IPS-15b (cell line): ENCODE data around the gene SIX1.

Source experiments
- H3K27me3 ChIP-seq: one replicate; pipeline ENCODE4 v1.6.1; 2013; ENCODE audit warnings: low read length; ENCODE audit not compliant: control insufficient read depth, insufficient read depth
- H3K36me3 ChIP-seq: one replicate; pipeline ENCODE4 v1.6.1; 2013; ENCODE audit warnings: low read length; ENCODE audit not compliant: control insufficient read depth, insufficient read depth
- H3K4me1 ChIP-seq: one replicate; pipeline ENCODE4 v1.6.1; 2013; ENCODE audit warnings: mild to moderate bottlenecking, low read length; ENCODE audit not compliant: control insufficient read depth, insufficient read depth
- H3K4me3 ChIP-seq: one replicate; pipeline ENCODE4 v1.5.1; 2013; ENCODE audit warnings: low read depth, low read length
- H3K9ac ChIP-seq: one replicate; pipeline ENCODE4 v1.6.1; 2013; ENCODE audit warnings: low read depth, mild to moderate bottlenecking, low read length
- H3K9me3 ChIP-seq: one replicate; pipeline ENCODE4 v1.6.1; 2013; ENCODE audit warnings: mild to moderate bottlenecking, low read length; ENCODE audit not compliant: control insufficient read depth, insufficient read depth

The SIX1 gene

DNA sequence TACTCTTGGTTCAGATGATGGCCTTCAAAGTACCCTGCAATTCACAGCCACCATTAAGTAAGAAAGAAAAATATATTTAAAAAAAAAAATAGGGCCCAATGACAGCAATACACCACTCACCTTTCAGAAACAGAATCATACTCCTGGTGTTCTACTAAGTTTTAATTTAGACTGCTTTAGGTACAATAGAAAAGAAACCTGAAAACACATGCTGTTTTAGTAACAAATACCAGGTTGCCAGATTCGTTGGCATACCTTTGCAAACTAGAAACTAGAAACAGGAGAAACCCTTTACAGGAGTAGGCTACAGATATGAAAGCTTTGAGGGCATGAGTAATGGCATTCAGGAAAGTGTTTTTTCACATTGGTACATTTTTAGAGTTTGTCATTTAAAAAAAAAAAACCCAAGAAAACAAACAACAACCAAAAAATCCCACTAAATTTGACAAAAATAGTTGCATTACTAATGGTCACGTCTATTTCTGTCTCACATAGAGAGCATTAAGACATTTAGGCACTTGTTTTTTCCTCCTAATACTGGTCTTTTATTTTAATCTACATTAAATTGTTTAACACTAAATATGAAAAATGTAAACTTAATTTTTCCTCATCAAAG lies 4.0 kb downstream of the SIX1 start:
- Histone ChIP-seq H3K4me1 (peaks cover 10% of the 10 kb centered on the region), H3K9ac (no peak overlapping the region), H3K27me3 (peaks cover 96% of the 10 kb centered on the region), H3K9me3 (no peaks in the 10 kb centered on the region), H3K4me3 (no peak overlapping the region), H3K36me3 (no peaks in the 10 kb centered on the region)

DNA sequence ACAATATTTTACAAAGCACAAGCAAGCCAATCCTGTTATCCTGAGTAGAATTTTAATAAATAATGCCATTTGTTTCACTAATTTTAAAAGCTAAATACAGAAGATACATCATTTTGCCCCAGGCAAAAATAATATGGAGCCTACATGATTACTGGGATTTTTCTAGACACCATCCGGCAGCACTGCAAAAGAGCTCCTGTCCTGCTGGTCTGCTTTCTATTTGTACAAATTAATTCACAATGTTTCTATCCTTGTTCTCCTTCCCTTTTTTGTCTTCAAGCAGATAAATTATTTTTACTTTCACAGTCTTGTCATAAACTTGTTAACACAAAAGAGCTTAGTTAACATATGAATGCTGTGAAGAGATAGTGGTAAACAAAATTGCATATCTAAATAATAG lies 4.6 kb downstream of the SIX1 start:
- H3K4me1 ChIP-seq, result peaks cover 9% of the 10 kb centered on the region
- no peak overlapping the region for H3K4me3 ChIP-seq
- H3K27me3 ChIP-seq, result peaks cover 96% of the 10 kb centered on the region
- no peak overlapping the region for H3K9ac ChIP-seq
- no peaks in the 10 kb centered on the region for H3K36me3 ChIP-seq
- H3K9me3 ChIP-seq, result no peaks in the 10 kb centered on the region

DNA sequence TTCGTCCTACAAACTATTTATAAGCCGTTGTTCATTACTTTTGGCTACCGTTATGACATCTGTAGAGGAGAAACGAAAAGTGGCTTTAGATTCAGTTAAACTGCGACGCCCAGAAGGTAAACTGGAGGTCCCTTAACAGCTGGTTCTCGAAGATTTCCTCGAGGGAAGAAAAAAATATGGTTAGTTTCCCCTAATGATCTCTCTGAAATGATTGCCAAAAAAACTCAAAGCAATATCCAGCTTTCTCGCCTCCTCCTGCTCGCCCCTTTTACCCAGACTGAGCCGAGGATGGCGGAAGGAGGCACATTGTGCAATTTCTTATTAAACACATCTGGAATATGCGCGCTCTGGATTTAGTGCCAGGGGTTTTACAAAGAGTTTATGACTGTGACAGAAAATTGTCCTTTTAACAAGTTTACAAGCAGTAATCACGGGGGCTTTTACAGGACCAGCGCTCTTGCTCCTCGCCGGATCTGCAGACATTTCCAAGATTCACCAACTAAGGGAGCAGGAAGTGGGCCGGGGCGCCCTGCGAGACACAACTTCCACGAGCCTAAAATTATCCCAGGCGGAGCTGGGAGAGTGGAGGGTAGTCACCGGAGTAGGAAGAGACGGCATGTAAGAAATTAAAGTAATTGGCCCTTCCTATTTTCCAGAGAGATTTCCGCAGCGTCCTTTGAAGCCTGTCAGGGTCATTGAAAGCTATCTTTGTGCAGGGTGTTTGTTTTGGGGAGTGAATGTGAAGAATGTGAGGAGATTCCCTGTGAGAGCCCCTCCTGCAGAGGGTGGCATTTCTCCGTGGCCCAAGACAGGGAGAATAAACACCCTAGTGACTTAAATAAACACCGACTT lies 5.6 kb downstream of the SIX1 start:
- no peaks in the 10 kb centered on the region for H3K9me3 ChIP-seq
- peak overlapping the region; percentile 4 for H3K4me3 ChIP-seq
- H3K36me3 ChIP-seq, result no peaks in the 10 kb centered on the region
- no peak overlapping the region for H3K9ac ChIP-seq
- H3K27me3 ChIP-seq, result peaks cover 100% of the 10 kb centered on the region
- peaks cover 9% of the 10 kb centered on the region for H3K4me1 ChIP-seq

DNA sequence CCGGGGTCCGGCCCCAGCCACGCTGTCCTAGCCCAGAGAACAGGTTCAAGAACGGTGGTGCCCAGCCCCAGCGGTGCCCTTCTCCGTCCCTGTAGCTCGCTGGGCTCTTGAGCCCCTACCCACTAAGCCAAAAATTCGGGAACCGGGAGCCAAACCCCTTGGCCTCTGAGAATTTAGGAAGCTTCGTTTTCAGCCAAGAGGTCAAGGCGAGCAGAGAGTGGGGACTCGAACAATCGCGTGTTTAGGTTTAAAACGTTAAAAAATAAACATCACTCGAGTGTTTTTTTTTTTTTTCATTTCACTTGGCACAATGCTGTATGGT lies 6.2 kb downstream of the SIX1 start:
- Histone ChIP-seq H3K9ac (no peak overlapping the region), H3K4me3 (peak overlapping the region; percentile 43), H3K4me1 (peaks cover 12% of the 10 kb centered on the region), H3K27me3 (peaks cover 100% of the 10 kb centered on the region), H3K36me3 (no peaks in the 10 kb centered on the region), H3K9me3 (no peaks in the 10 kb centered on the region)

DNA sequence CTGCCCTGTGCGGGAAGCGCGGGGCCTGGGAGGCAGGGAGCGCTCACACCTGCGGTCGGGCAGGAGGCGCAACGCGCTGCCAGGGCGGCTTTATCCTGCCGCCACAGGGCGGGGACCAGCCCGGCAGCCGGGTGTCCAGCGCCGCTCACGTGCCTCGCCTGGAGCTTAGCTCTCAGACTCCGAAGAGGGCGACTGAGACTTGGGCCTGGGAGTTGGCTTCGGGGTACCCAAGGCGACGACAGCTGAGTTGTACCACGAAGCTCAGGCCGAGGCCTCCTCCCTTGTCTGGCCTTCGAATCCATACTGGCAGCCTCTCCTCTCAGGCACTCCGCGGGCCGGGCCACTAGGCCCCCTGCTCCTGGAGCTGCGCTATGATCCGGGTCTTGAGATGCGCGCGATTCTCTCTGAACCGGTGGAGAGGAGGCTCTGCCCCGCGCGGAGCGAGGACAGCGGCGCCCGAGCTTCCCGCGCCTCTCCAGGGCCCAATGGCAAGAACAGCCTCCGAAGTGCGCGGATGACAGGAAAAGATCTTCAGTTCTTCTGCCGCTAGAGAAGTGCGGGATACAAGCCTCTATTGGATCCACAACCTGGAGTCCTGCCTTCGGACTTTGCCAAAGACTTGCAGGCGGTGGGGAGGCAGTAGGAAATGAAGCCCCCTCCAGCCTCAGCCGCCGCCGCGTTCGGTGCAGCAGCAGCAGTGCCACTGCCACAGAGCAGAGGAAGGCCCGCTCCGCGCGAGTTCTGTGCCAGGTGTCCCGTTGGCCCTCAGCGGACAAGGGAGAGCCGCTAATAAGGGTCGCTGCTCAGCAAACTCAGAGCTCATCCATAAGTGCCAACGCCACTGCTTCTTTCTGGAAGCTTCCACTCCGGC lies 6.8 kb downstream of the SIX1 start:
- H3K4me3 ChIP-seq, result peak overlapping the region; percentile 43
- peaks cover 95% of the 10 kb centered on the region for H3K27me3 ChIP-seq
- H3K9me3 ChIP-seq, result no peaks in the 10 kb centered on the region
- H3K36me3 ChIP-seq, result no peaks in the 10 kb centered on the region
- peaks cover 12% of the 10 kb centered on the region for H3K4me1 ChIP-seq
- H3K9ac ChIP-seq, result no peak overlapping the region

DNA sequence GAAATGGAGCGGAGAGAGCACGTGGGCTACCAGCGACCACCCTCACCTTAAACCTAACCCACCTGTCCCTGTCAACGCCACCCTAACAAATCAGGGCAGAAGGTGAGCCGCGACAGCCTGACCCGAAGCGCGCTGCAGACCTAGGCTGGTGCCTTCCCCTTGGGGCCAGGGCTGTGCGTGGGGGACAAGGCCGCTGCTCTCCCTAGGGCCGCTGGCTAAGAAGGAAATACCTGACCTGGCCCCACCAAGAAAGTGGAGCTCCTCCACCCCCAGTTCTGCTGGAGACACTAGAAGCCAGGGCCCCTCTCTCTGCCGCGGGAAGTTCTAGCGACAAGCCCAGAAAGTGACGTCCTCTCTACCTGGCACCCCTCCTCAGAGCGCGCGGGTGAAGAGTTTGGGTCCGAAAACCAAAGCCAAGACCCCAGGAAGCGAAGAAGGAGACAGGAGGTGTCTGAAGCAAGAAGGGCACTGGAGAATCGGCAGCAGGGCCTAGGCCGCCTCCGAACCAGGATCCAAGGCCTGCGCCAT lies 7.5 kb downstream of the SIX1 start:
- no peaks in the 10 kb centered on the region for H3K36me3 ChIP-seq
- H3K9ac ChIP-seq, result no peak overlapping the region
- peak overlapping the region; percentile 43 for H3K4me3 ChIP-seq
- H3K27me3 ChIP-seq, result peaks cover 94% of the 10 kb centered on the region
- H3K9me3 ChIP-seq, result no peaks in the 10 kb centered on the region
- H3K4me1 ChIP-seq, result peaks cover 9% of the 10 kb centered on the region

DNA sequence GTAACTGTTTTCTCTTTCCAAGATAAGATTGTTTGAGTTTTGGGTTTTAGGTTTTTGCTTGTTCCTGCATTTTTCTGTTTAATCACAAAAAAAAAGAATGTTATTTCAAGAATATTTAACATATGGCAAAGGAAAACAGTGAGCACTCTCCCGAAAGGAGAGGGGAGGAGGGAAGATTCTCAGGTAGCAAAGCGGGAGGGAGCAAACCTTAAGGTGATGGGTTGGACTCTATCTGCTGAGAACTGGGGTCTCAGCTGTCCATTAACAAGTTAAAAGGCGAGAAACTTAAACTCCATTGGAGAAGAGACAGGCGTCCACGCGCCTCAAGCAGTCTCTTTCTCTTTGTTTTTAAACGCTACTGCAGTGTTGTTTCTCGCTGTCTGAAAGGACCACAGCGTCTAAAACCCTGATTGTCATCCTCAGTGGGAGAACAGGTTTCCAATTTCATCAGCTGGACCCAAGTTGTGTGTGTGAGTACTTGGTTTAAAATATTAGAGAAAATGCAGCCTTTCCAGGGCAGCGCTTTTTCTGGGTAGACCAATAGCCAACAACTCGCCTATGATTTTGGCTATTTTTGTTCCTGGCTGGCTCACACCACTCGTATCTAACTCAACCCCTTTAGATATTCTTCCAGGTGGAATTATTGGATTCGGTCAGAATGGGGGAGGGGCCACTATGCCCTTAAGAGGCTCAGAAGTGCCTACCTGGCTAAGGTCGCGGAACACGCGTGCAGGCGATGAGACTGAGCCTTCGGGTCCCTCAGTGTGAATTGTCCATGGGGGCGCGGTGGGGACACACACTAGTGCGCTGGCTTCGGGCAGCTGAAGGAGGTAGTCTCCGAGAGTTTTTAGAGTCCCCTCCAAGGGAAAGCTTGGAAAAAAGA lies 8.2 kb downstream of the SIX1 start:
- Histone ChIP-seq H3K9me3 (no peaks in the 10 kb centered on the region), H3K9ac (no peak overlapping the region), H3K4me3 (peak overlapping the region; percentile 43), H3K27me3 (peaks cover 94% of the 10 kb centered on the region), H3K36me3 (no peaks in the 10 kb centered on the region), H3K4me1 (peaks cover 9% of the 10 kb centered on the region)

DNA sequence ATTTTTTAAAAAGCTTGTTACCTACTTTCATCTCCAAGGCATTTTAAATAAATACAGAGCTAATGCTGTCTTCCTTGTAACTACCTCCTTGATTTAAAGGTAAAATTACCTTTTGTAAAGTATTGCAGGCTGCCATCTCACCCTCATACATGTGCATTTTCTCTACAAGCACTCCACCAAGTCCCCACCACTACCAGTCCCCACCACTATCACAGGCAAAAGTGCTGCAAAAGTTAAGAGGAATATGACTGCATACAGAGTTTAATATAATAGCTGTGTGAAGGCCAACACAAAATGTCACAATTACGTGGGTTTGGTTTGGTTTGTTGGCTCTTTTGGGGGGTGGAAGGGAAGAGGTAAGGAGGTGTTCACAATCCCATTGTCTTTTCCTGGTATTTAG lies 9.6 kb downstream of the SIX1 start:
- H3K9me3 ChIP-seq, result no peaks in the 10 kb centered on the region
- H3K4me1 ChIP-seq, result peaks cover 9% of the 10 kb centered on the region
- H3K9ac ChIP-seq, result no peak overlapping the region
- H3K27me3 ChIP-seq, result peaks cover 89% of the 10 kb centered on the region
- H3K4me3 ChIP-seq, result no peak overlapping the region
- H3K36me3 ChIP-seq, result no peaks in the 10 kb centered on the region

DNA sequence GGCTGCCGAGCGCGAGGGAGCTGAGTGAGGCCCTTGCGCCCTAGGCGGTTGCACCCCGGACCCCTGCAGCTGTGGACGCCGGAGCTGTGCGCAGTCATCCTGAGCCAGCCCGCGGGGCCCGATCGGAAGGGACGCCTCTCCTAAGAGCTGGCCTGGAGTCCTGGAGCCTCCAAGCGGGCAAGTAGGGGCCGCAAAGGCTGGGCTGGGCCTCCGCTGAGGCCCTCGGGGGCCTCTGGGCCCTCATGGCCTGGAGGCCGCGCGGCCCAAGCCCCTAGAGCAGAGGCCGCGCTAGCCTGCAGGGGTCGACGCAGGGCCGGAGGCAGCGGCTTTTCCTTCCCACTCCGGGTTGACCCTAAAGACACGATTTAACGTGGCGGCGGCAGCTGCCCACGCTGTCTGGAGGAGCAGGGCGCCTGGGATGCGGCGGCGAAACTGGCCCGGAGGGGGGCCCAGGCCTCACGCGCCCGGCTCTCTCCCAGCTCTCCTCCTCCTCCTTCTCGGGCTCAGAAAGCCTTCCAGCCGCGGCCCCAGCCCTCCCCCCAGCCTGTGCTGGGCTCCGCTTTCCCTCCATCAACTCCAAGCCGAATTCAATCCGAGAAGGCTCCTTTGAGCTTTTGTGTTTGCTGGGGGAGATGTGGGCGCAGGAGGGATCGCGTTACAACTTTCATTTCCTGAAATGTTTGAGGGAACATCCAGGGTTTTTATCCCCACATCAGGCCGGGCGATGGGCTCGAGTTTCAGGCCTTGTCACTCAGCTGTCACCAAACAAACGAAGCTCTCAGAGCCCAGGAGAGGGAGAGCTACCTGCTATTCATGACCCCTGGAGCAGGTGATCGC lies 11.6 kb downstream of the SIX1 start:
- Histone ChIP-seq H3K9me3 (no peaks in the 10 kb centered on the region), H3K36me3 (no peaks in the 10 kb centered on the region), H3K27me3 (peaks cover 69% of the 10 kb centered on the region), H3K4me3 (peak overlapping the region; percentile 49), H3K9ac (peak overlapping the region; percentile 41), H3K4me1 (peaks cover 9% of the 10 kb centered on the region)

DNA sequence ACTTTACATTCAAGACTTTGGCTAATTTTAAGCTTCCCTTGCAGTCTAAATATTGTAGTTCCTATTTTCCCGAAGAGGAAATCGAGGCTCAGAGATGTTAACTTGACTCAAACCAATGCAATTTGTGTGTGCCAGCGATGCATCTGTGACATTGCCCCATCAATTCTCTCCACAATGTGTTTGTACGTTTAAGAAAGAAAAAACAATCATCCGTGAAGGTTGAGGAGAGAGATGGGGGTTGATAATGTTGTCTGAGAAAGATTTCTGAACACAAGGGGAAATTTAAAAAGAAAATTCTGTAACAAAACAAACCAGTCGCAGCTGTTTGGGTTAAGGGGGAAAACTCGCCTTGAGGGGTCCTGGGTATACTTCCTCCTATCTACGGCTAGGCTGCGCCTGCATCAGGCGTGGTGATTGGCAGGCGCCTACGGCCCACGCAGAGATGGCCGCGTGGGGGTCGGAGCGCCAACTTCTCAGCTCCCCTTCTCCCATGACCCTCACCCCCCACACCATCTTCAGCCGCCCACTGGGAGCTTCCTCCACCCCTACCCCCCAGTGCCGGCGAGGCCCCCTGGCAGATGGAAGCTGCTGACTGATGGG lies 12.3 kb downstream of the SIX1 start:
- Histone ChIP-seq H3K36me3 (no peaks in the 10 kb centered on the region), H3K9me3 (no peaks in the 10 kb centered on the region), H3K27me3 (peaks cover 66% of the 10 kb centered on the region), H3K4me1 (peaks cover 13% of the 10 kb centered on the region), H3K9ac (no peak overlapping the region), H3K4me3 (peak overlapping the region; percentile 49)
